Measurements from ENCODE around the gene SCAPER. TPM values are rescaled to one million over a fixed set of nuclear protein-coding genes. Genes with fewer than 3 reads are reported as not detected.

Gene SCAPER
- total RNA-seq, 4 donors from 2014 or later, result 29.9 to 86.6 (median 45.6) TPM

GRCh38 chr15:76338486-76339304 lies 566.4 kb downstream of the SCAPER start:
- Histone ChIP-seq H3K27ac (peak overlapping the region in 2 of 4 donors; percentile 15 to 46), H3K27me3 (peaks cover 0 to 86% of the 10 kb centered on the region in 2 donors), H3K4me3 (peak overlapping the region; percentile 19 to 43 (median 38)), H3K9me3 (peaks cover 0 to 19% (median 0%) of the 10 kb centered on the region in 4 donors), H3K36me3 (no peaks in the 10 kb centered on the region), H3K4me1 (peaks cover 4 to 77% (median 55%) of the 10 kb centered on the region in 4 donors)
- no peak for DNase-seq
- TF ChIP-seq CTCF (IDR thresholded peaks at IDR 0.05) (no peak), POLR2A (IDR thresholded peaks at IDR 0.05) (no peak)

DNA sequence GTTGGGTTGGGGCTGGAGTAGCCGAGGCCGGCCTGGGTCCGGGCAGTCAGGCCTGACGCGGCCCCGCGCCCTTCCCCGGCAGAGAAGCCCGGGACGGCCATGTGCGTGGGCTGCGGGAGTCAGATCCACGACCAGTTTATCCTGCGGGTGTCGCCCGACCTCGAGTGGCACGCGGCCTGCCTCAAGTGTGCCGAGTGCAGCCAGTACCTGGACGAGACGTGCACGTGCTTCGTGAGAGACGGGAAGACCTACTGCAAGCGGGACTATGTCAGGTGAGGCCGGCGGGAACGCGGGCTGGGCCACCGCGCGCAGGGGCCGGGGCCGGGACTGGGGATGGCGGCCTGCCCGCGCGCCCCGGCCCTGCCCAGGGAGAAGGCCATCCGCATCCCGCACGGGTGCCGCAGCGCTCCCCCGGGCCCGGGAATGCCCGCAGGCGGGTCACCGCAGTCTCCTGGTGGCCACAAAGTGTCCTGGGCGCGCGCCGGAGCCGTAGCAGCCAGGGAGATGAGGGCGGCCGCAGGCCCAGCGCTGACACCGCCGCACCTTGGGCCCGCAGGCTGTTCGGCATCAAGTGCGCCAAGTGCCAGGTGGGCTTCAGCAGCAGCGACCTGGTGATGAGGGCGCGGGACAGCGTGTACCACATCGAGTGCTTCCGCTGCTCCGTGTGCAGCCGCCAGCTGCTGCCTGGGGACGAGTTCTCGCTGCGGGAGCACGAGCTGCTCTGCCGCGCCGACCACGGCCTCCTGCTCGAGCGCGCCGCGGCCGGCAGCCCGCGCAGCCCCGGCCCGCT lies 567.2 kb downstream of the SCAPER start:
- Histone ChIP-seq H3K4me1 (peaks cover 4 to 71% (median 51%) of the 10 kb centered on the region in 4 donors), H3K27ac (peak overlapping the region in 3 of 4 donors; percentile 15 to 76 (median 46)), H3K4me3 (peak overlapping the region; percentile 19 to 43 (median 38)), H3K9me3 (peaks cover 0 to 16% (median 0%) of the 10 kb centered on the region in 4 donors), H3K27me3 (peaks cover 0 to 80% of the 10 kb centered on the region in 2 donors), H3K36me3 (no peaks in the 10 kb centered on the region)
- no peak for DNase-seq
- TF ChIP-seq CTCF (IDR thresholded peaks at IDR 0.05) (no peak), POLR2A (IDR thresholded peaks at IDR 0.05) (no peak)

DNA sequence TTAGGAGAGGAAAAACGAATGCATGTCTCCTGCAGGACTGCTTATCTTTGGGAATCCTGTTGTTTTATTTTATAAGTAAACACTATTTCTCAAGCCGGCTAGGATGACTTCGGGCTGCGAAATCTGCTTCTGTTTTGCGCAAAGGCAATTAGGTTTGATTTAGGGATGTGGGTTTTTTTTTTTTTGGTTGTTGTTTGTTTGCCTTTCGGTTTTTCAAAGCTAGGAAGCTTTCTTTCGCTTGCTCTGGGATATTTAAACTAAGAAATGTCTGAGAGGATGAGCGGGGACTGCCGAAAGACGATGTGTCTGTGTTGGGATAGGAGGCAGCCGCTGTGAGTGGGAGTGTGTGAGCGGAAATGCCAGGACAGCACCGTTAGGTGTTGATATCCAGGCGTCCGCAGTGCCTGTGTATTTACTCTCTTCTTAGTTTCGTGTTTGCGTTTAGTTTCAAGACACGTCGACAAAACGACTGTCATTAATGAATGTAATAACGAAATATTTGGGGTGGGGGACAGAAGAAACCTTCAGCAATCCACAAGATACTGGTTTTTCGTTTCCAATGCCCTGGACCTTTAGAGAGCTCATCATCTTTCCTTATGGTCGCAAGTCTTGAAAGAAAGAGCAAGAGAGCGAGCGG lies 568.0 kb downstream of the SCAPER start:
- TF ChIP-seq CTCF (IDR thresholded peaks at IDR 0.05) (no peak), POLR2A (IDR thresholded peaks at IDR 0.05) (no peak)
- peak overlapping the region; percentile 42 to 76 (median 50) for H3K27ac ChIP-seq
- DNase-seq, result no peak

DNA sequence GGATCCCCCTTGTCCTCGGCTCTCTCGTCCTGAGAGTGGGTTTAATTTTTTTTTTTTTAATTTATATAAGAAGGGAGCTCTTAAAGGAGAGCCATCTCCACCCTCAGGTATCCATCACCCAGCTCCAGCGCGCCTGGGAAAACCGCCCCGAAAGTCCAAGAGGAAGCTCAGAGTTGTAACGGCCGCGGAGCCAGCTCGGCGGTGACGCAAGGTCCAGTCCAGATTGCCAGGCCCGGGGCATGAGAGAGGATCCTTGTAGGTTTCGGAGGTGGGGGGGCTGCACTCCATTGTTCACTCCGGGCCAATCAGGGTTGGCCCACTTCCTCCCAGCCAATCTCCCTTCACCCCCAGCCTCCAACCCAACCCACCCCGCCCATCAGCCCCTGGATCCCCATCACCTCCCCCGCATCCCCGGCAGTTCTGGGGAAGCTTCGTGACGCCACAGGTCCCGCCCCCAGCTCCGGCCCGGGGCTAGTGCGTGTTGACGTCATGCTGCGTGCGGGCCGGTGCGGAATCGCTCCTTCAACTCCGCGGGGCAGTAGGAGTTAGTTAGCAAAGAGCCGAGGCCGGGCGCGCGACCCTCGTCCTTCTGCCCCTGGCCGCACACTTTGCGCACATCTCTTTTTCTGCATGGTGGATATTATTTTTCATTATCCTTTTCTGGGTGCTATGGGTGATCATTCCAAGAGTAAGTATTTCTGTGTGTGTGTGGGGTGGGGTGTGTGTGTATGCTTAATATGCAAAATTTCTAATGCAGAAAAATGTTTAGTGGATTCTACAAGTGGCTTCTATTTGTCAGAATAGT lies 568.7 kb downstream of the SCAPER start, which contains the start of gene ISL2:
Gene ISL2, plus strand, starts transcription at position 520 of the 805 bp plus-strand sequence. Its CDS starts 111 bp downstream, at position 631.
- Histone ChIP-seq H3K4me1 (peaks cover 4 to 57% (median 40%) of the 10 kb centered on the region in 4 donors), H3K36me3 (no peaks in the 10 kb centered on the region), H3K4me3 (peak within 1 kb of the TSS; percentile 19 to 43 (median 38)), H3K9me3 (peaks cover 0 to 9% (median 0%) of the 10 kb centered on the region in 4 donors), H3K27ac (peak within 1 kb of the TSS; percentile 42 to 76 (median 50)), H3K27me3 (peaks cover 0 to 65% of the 10 kb centered on the region in 2 donors)
- no peak for TF ChIP-seq POLR2A (IDR thresholded peaks at IDR 0.05)
- TF ChIP-seq CTCF (IDR thresholded peaks at IDR 0.05), result no peak
- DNase-seq, result peak; percentile 68 to 89 (median 72)

More for the DNA sequence above, 568.0 kb downstream of the SCAPER start:
- peaks cover 0 to 73% of the 10 kb centered on the region in 2 donors for H3K27me3 ChIP-seq
- H3K4me1 ChIP-seq, result peaks cover 4 to 64% (median 44%) of the 10 kb centered on the region in 4 donors
- no peaks in the 10 kb centered on the region for H3K36me3 ChIP-seq
- H3K9me3 ChIP-seq, result peaks cover 0 to 9% (median 0%) of the 10 kb centered on the region in 4 donors
- H3K4me3 ChIP-seq, result peak overlapping the region; percentile 19 to 43 (median 38)

Measured in Peyer's patch (tissue), 4 donors.